SK-N-SH (cell line): ENCODE results near the gene TUBB6. TPM values are rescaled to one million over a fixed set of nuclear protein-coding genes. Genes with fewer than 3 reads are reported as not detected.

Experiments
- CTCF ChIA-PET: fragments of 300-600, 350-600 bp; formaldehyde crosslinking; extraction: SDS; loops from one replicate; lab custom pipeline; 2021; lab: Yijun Ruan, JAX
- POLR2A ChIA-PET: fragments of 350-600 bp; sonication (Branson Sonifier 250); formaldehyde crosslinking; extraction: SDS; loops from one replicate; lab custom pipeline; 2020; ENCODE audit warnings: antibody characterized with exemption, inconsistent platforms; lab: Yijun Ruan, JAX
- DNase-seq: peaks from one replicate; pipeline ENCODE4 v3.0.0; 2012
- H2AFZ ChIP-seq: fragments of 200-600 bp; sonication (generic); 2 replicates; pipeline ENCODE4 v1.8.1; 2016; ENCODE audit warnings: antibody characterized with exemption, mild to moderate bottlenecking, low read depth
- H3F3A ChIP-seq: fragments of 200-600 bp; sonication (generic); replicated peaks from 2 replicates; pipeline ENCODE3; 2016; ENCODE audit warnings: antibody characterized with exemption, mild to moderate bottlenecking; ENCODE audit not compliant: insufficient read depth
- H3K27ac ChIP-seq, 2 experiments: fragments of 200-500 bp in 1 of 2; fragments of 200-600 bp in 1 of 2; sonication (Bioruptor generic) in 1 of 2; sonication (generic), shearing (Covaris generic) in 1 of 2; 2 replicates each; pipeline versions ENCODE4 v1.5.1 to v1.6.1; 2014 to 2016; ENCODE audit warnings: low read depth in 2 of 2, inconsistent platforms in 1 of 2, low read length in 1 of 2, mild to moderate bottlenecking in 1 of 2, mixed read lengths in 1 of 2
- H3K27me3 ChIP-seq: fragments of 200-600 bp; sonication (generic), shearing (Covaris generic); 2 replicates; pipeline ENCODE4 v1.6.1; 2016; ENCODE audit warnings: mixed run types; ENCODE audit not compliant: insufficient read depth
- H3K36me3 ChIP-seq, 2 experiments: fragments of 200-500 bp in 1 of 2; fragments of 200-600 bp in 1 of 2; sonication (Bioruptor generic) in 1 of 2; sonication (generic) in 1 of 2; replicated peaks in 1 of 2; 2 replicates each; pipeline versions ENCODE3 to v1.5.1; 2014 to 2016; ENCODE audit warnings: low read length in 1 of 2, mild to moderate bottlenecking in 1 of 2; ENCODE audit not compliant: insufficient read depth in 2 of 2, control insufficient read depth in 1 of 2
- H3K4me1 ChIP-seq, 2 experiments: fragments of 200-500 bp in 1 of 2; fragments of 200-600 bp in 1 of 2; sonication (Bioruptor generic) in 1 of 2; sonication (generic), shearing (Covaris generic) in 1 of 2; 2 replicates each; pipeline versions ENCODE4 v1.5.1 to v1.6.1; 2014 to 2016; ENCODE audit warnings: low read depth in 1 of 2, low read length in 1 of 2, mixed run types in 1 of 2; ENCODE audit not compliant: insufficient read depth in 2 of 2, control insufficient read depth in 1 of 2
- H3K4me2 ChIP-seq: fragments of 200-600 bp; sonication (generic), shearing (Covaris generic); 2 replicates; pipeline ENCODE4 v1.6.1; 2017; ENCODE audit warnings: mixed run types
- H3K4me3 ChIP-seq, 2 experiments: fragments of 200-500 bp in 1 of 2; fragments of 200-600 bp in 1 of 2; sonication (Bioruptor generic) in 1 of 2; sonication (generic), shearing (Covaris generic) in 1 of 2; 2 replicates each; pipeline versions ENCODE4 v1.5.1 to v1.8.1; 2014 to 2016; ENCODE audit warnings: low read depth in 2 of 2, inconsistent platforms in 1 of 2, low read length in 1 of 2, mild to moderate bottlenecking in 1 of 2, mixed read lengths in 1 of 2, moderate library complexity in 1 of 2
- H3K79me2 ChIP-seq: fragments of 200-600 bp; sonication (generic); 2 replicates; pipeline ENCODE4 v1.8.1; 2017; ENCODE audit warnings: mild to moderate bottlenecking; ENCODE audit not compliant: insufficient read depth
- H3K9ac ChIP-seq: fragments of 200-600 bp; sonication (generic); 2 replicates; pipeline ENCODE4 v1.6.1; 2017; ENCODE audit warnings: mixed run types
- H3K9me2 ChIP-seq: fragments of 200-600 bp; sonication (generic); 2 replicates; pipeline ENCODE4 v1.6.1; 2017; ENCODE audit warnings: mixed run types
- H3K9me3 ChIP-seq: fragments of 200-600 bp; sonication (generic); 2 replicates; pipeline ENCODE4 v1.6.1; 2017; ENCODE audit warnings: mixed run types, mild to moderate bottlenecking, moderate library complexity
- H4K20me1 ChIP-seq: fragments of 200-600 bp; sonication (generic); 2 replicates; pipeline ENCODE4 v1.6.1; 2017; ENCODE audit warnings: mild to moderate bottlenecking, mixed run types; ENCODE audit not compliant: insufficient read depth
- CHD2 ChIP-seq: fragments of 150-350 bp; IDR thresholded peaks from 2 replicates; pipeline ENCODE4 v1.6.1; 2018; ENCODE audit warnings: low read length; ENCODE audit not compliant: partially characterized antibody
- ELF1 ChIP-seq: IDR thresholded peaks from 2 replicates; pipeline ENCODE4 v1.4.0; 2012
- EP300 ChIP-seq, 2 experiments: IDR thresholded peaks; 2 replicates each; pipeline versions ENCODE4 v1.4.0 to v1.6.1; 2012; ENCODE audit warnings: borderline replicate concordance in 1 of 2, low read depth in 1 of 2, low read length in 1 of 2
- EZH2phosphoT487 ChIP-seq: fragments of 200-600 bp; sonication (generic); IDR thresholded peaks from 2 replicates; pipeline ENCODE4 v1.6.1; 2017; ENCODE audit warnings: low read depth, mixed run types, mild to moderate bottlenecking, antibody characterized with exemption, moderate library complexity, borderline replicate concordance
- GABPA ChIP-seq: IDR thresholded peaks from 2 replicates; pipeline ENCODE4 v1.4.0; 2012; ENCODE audit warnings: low read depth, mild to moderate bottlenecking
- GATA2 ChIP-seq: sonication (generic); formaldehyde crosslinking; IDR thresholded peaks from 2 replicates; pipeline ENCODE4 v1.5.0; 2020; ENCODE audit warnings: mild to moderate bottlenecking, missing genetic modification reagents
- IRF3 ChIP-seq: fragments of 150-350 bp; IDR thresholded peaks from 2 replicates; pipeline ENCODE4 v1.6.1; 2016; ENCODE audit warnings: mild to moderate bottlenecking, low read depth, low read length
- JUND ChIP-seq: IDR thresholded peaks from 2 replicates; pipeline ENCODE4 v1.4.0; 2012
- POLR2AphosphoS5 ChIP-seq: IDR thresholded peaks from 2 replicates; pipeline ENCODE4 v1.6.1; 2012; ENCODE audit warnings: low read depth, low read length
- RCOR1 ChIP-seq: fragments of 150-350 bp; IDR thresholded peaks from 2 replicates; pipeline ENCODE4 v1.6.1; 2017; ENCODE audit warnings: antibody characterized with exemption, low read length
- RXRA ChIP-seq: IDR thresholded peaks from 2 replicates; pipeline ENCODE4 v1.4.0; 2012; ENCODE audit warnings: low read depth, mild to moderate bottlenecking, borderline replicate concordance
- SMC3 ChIP-seq: IDR thresholded peaks from 2 replicates; pipeline ENCODE4 v1.6.1; 2012; ENCODE audit warnings: low read depth, low read length, improper control_type of control experiment
- TAF1 ChIP-seq: IDR thresholded peaks from 2 replicates; pipeline ENCODE4 v1.6.1; 2012; ENCODE audit warnings: low read depth, mild to moderate bottlenecking, low read length, moderate library complexity, borderline replicate concordance
- TEAD4 ChIP-seq: IDR thresholded peaks from 2 replicates; pipeline ENCODE4 v1.4.0; 2012; ENCODE audit warnings: mild to moderate bottlenecking, borderline replicate concordance; ENCODE audit not compliant: insufficient read depth
- USF2 ChIP-seq: fragments of 150-350 bp; IDR thresholded peaks from 2 replicates; pipeline ENCODE4 v1.6.1; 2017; ENCODE audit warnings: antibody characterized with exemption, low read length, low read depth, borderline replicate concordance
- WGBS: methylation state at CpG from one replicate; pipeline ENCODE4 v1.1.6; 2017; ENCODE audit warnings: low lambda C conversion rate; 5-methylcytosine and 5-hydroxymethylcytosine counted together
- polyA plus RNA-seq, 3 experiments: library from polyadenylated mRNA; depleted of rRNA; stranded (reverse); fragments of >200 nt; gene quantifications; 2 replicates each; pipeline ENCODE4 v1.2.3, GENCODE V29; 2012
- TF ChIP-seq, protein P1 (sequence below): IDR thresholded peaks from 2 replicates; pipeline ENCODE4 v1.6.1; 2012; ENCODE audit warnings: mild to moderate bottlenecking, low read depth, low read length, moderate library complexity
- TF ChIP-seq, protein P2 (sequence below): IDR thresholded peaks from 2 replicates; pipeline ENCODE4; 2012
- TF ChIP-seq, protein P3 (sequence below): fragments of 200-600 bp; sonication (generic); IDR thresholded peaks from 2 replicates; pipeline ENCODE4 v1.6.1; 2017; ENCODE audit warnings: antibody characterized with exemption, mild to moderate bottlenecking, moderate library complexity

Gene TUBB6
- polyA plus RNA-seq, 1 of the 3 experiments (the other 2 are of a cell fraction) = 387 TPM

GRCh38 chr18:12291161-12291560 is 16.9 kb upstream of the TUBB6 start:
- whole genome bisulfite sequencing = 77% methylated on average over 6 of the region's 6 CpGs
- no peaks in the 10 kb centered on the region for H3K9me3 ChIP-seq
- H3K79me2 ChIP-seq = no peaks in the 10 kb centered on the region
- H3K36me3 ChIP-seq = no peaks in the 10 kb centered on the region
- POLR2A ChIA-PET = no interaction called here
- no peak overlapping the region for H3K9ac ChIP-seq
- H3K27me3 ChIP-seq = no peaks in the 10 kb centered on the region; the same call in 1 of the 2 replicates
- H3K4me2 ChIP-seq = no peak overlapping the region
- no peak overlapping the region for H3K27ac ChIP-seq
- peaks cover 3 to 15% of the 10 kb centered on the region in 2 experiments; a peak in 1 of 4 replicates for H3K4me1 ChIP-seq
- H3F3A ChIP-seq = peaks cover 4% of the 10 kb centered on the region
- H4K20me1 ChIP-seq = no peaks in the 10 kb centered on the region
- H2AFZ ChIP-seq = no peak overlapping the region
- no peak for TF ChIP-seq IRF3
- DNase-seq = no peak
- H3K4me3 ChIP-seq = no peak overlapping the region
- CTCF ChIA-PET = no interaction called here
- no peaks in the 10 kb centered on the region for H3K9me2 ChIP-seq

DNA sequence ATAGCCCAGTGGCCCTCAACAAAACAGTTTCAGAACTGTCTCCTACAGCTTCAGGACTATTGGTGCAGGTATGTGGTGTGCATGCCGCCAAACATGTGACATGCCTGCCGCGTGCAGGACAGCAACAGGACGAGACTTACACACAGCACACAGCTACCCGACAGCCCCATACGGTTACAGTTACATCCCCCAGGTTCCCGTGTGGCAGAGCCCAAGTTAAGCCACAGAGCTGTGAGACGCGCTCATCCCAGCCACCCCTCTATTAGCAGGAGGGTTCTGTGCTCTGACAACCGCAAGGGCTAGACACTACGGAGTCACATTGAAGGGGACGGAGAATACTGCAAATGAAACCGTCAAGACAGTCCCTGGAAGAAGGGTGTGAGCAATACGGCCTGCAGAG is 16.4 kb upstream of the TUBB6 start:
- no peaks in the 10 kb centered on the region for H3K79me2 ChIP-seq
- H3K4me2 ChIP-seq = no peak overlapping the region
- 80% methylated on average over 13 of the region's 14 CpGs for WGBS
- no peak for DNase-seq
- CTCF ChIA-PET = no interaction called here
- no peaks in the 10 kb centered on the region for H3K9me3 ChIP-seq
- no peaks in the 10 kb centered on the region for H3K36me3 ChIP-seq
- no peaks in the 10 kb centered on the region for H4K20me1 ChIP-seq
- H3F3A ChIP-seq = peaks cover 4% of the 10 kb centered on the region
- no peaks in the 10 kb centered on the region for H3K9me2 ChIP-seq
- H3K4me3 ChIP-seq = no peak overlapping the region
- H3K27ac ChIP-seq = no peak overlapping the region
- H3K27me3 ChIP-seq = no peaks in the 10 kb centered on the region; the same call in 1 of the 2 replicates
- POLR2A ChIA-PET = no interaction called here
- no peak overlapping the region for H2AFZ ChIP-seq
- no peak overlapping the region for H3K9ac ChIP-seq
- H3K4me1 ChIP-seq = peaks cover 3 to 15% of the 10 kb centered on the region in 2 experiments; a peak in 1 of 4 replicates
- no peak for TF ChIP-seq ELF1
- TF ChIP-seq TAF1 = no peak
- TF ChIP-seq, protein P1, sequence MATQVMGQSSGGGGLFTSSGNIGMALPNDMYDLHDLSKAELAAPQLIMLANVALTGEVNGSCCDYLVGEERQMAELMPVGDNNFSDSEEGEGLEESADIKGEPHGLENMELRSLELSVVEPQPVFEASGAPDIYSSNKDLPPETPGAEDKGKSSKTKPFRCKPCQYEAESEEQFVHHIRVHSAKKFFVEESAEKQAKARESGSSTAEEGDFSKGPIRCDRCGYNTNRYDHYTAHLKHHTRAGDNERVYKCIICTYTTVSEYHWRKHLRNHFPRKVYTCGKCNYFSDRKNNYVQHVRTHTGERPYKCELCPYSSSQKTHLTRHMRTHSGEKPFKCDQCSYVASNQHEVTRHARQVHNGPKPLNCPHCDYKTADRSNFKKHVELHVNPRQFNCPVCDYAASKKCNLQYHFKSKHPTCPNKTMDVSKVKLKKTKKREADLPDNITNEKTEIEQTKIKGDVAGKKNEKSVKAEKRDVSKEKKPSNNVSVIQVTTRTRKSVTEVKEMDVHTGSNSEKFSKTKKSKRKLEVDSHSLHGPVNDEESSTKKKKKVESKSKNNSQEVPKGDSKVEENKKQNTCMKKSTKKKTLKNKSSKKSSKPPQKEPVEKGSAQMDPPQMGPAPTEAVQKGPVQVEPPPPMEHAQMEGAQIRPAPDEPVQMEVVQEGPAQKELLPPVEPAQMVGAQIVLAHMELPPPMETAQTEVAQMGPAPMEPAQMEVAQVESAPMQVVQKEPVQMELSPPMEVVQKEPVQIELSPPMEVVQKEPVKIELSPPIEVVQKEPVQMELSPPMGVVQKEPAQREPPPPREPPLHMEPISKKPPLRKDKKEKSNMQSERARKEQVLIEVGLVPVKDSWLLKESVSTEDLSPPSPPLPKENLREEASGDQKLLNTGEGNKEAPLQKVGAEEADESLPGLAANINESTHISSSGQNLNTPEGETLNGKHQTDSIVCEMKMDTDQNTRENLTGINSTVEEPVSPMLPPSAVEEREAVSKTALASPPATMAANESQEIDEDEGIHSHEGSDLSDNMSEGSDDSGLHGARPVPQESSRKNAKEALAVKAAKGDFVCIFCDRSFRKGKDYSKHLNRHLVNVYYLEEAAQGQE = no peak
- TF ChIP-seq EZH2phosphoT487 = no peak
- TF ChIP-seq POLR2AphosphoS5 = no peak
- TF ChIP-seq SMC3 = no peak
- no peak for TF ChIP-seq USF2
- no peak for TF ChIP-seq EP300 (IDR thresholded peaks at IDR 0.05; ENCODE audit: borderline replicate concordance in 1 of 2, low read depth in 1 of 2, low read length in 1 of 2)
- TF ChIP-seq IRF3 = no peak
- TF ChIP-seq CHD2 = no peak
- no peak for TF ChIP-seq RCOR1
- TF ChIP-seq GATA2 = no peak
- no peak for TF ChIP-seq JUND
- no peak for TF ChIP-seq RXRA
- TF ChIP-seq, protein P2, sequence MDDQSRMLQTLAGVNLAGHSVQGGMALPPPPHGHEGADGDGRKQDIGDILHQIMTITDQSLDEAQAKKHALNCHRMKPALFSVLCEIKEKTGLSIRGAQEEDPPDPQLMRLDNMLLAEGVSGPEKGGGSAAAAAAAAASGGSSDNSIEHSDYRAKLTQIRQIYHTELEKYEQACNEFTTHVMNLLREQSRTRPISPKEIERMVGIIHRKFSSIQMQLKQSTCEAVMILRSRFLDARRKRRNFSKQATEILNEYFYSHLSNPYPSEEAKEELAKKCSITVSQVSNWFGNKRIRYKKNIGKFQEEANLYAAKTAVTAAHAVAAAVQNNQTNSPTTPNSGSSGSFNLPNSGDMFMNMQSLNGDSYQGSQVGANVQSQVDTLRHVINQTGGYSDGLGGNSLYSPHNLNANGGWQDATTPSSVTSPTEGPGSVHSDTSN = no peak
- TF ChIP-seq GABPA = no peak
- TF ChIP-seq, protein P3, sequence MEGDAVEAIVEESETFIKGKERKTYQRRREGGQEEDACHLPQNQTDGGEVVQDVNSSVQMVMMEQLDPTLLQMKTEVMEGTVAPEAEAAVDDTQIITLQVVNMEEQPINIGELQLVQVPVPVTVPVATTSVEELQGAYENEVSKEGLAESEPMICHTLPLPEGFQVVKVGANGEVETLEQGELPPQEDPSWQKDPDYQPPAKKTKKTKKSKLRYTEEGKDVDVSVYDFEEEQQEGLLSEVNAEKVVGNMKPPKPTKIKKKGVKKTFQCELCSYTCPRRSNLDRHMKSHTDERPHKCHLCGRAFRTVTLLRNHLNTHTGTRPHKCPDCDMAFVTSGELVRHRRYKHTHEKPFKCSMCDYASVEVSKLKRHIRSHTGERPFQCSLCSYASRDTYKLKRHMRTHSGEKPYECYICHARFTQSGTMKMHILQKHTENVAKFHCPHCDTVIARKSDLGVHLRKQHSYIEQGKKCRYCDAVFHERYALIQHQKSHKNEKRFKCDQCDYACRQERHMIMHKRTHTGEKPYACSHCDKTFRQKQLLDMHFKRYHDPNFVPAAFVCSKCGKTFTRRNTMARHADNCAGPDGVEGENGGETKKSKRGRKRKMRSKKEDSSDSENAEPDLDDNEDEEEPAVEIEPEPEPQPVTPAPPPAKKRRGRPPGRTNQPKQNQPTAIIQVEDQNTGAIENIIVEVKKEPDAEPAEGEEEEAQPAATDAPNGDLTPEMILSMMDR = no peak
- no peak for TF ChIP-seq TEAD4
